B cell (primary cell): ENCODE measurements around the gene PPP2R5A. TPM values are rescaled to one million over a fixed set of nuclear protein-coding genes. Genes with fewer than 3 reads are reported as not detected.
"Not testable (repeated sequence)": the region's sequence is repeated elsewhere in the genome, so short reads cannot be mapped to it uniquely, and the experiment has no call there.

Experiments used
- ATAC-seq: fragments of 200-7000 bp; cut with Tn5 transposase; one replicate; pipeline ENCODE4 v1.10.0; 2021; ENCODE audit warnings: low read depth, mild to moderate bottlenecking, moderate number of reproducible peaks, moderate library complexity
- CTCF ChIA-PET: fragments of 350-600 bp; sonication (Branson Sonifier 250); formaldehyde crosslinking; loops from one replicate; lab custom pipeline; 2021; ENCODE audit warnings: antibody characterized with exemption, inconsistent platforms; lab: Charles Lee
- POLR2A ChIA-PET: fragments of 350-600 bp; sonication (Branson Sonifier 250); formaldehyde crosslinking; loops from one replicate; lab custom pipeline; 2021; ENCODE audit warnings: antibody characterized with exemption; lab: Charles Lee
- DNase-seq: peaks from one replicate; pipeline ENCODE4 v3.0.0; 2013
- H2AFZ ChIP-seq: 2 replicates; pipeline ENCODE4 v1.6.1; 2012; ENCODE audit warnings: mild to moderate bottlenecking, low read depth, low read length; ENCODE audit not compliant: insufficient read depth, poor library complexity, severe bottlenecking
- H3K27ac ChIP-seq, 2 donors: 1 replicate in 1 of 2; 2 replicates in 1 of 2; pipeline ENCODE4 v1.5.1; 2012 to 2013; ENCODE audit warnings: low read length in 2 of 2, mild to moderate bottlenecking in 2 of 2, moderate library complexity in 1 of 2
- H3K27me3 ChIP-seq, 4 experiments: fragments of 200-600 bp in 1 of 4; sonication (generic) in 1 of 4; replicated peaks in 1 of 4; 1 replicate in 2 of 4; 2 replicates in 2 of 4; pipeline versions ENCODE4 v1.6.1 to v1.7.0; 2013 to 2016; ENCODE audit warnings: low read length in 3 of 4, mild to moderate bottlenecking in 2 of 4, mixed read lengths in 1 of 4, moderate library complexity in 1 of 4; ENCODE audit not compliant: insufficient read depth in 4 of 4, control insufficient read depth in 3 of 4; ENCODE audit errors: control extremely low read depth in 1 of 4
- H3K36me3 ChIP-seq, 2 experiments: replicated peaks in 1 of 2; 1 replicate in 1 of 2; 2 replicates in 1 of 2; pipeline versions ENCODE4 v1.6.1 to v1.7.1; 2013; ENCODE audit warnings: low read length in 1 of 2; ENCODE audit not compliant: insufficient read depth in 2 of 2, control insufficient read depth in 1 of 2; ENCODE audit errors: control extremely low read depth in 1 of 2, extremely low read depth in 1 of 2
- H3K4me1 ChIP-seq, 2 donors: fragments of 200-600 bp in 1 of 2; sonication (generic) in 1 of 2; 1 replicate in 1 of 2; 2 replicates in 1 of 2; pipeline versions ENCODE4 v1.5.1 to v1.6.1; 2013 to 2017; ENCODE audit warnings: low read length in 2 of 2; ENCODE audit not compliant: control insufficient read depth in 2 of 2, insufficient read depth in 2 of 2
- H3K4me2 ChIP-seq: replicated peaks from 2 replicates; pipeline ENCODE3; 2012; ENCODE audit warnings: mild to moderate bottlenecking, low read depth, low read length; ENCODE audit not compliant: poor library complexity, severe bottlenecking
- H3K4me3 ChIP-seq, 5 experiments: fragments of 200-600 bp in 1 of 5; sonication (generic) in 1 of 5; 1 replicate in 3 of 5; 2 replicates in 2 of 5; pipeline versions ENCODE4 v1.5.1 to v1.7.0; 2011 to 2016; ENCODE audit warnings: low read length in 4 of 5, mild to moderate bottlenecking in 4 of 5, low read depth in 2 of 5, control low read depth in 1 of 5, moderate library complexity in 1 of 5; ENCODE audit not compliant: insufficient read depth in 1 of 5; ENCODE audit errors: control extremely low read depth in 1 of 5, extremely low read depth in 1 of 5
- H3K79me2 ChIP-seq: fragments of 200-600 bp; sonication (generic); one replicate; pipeline ENCODE4 v1.6.0; 2016; ENCODE audit warnings: low read length; ENCODE audit not compliant: control insufficient read depth, insufficient read depth
- H3K9ac ChIP-seq: fragments of 200-600 bp; sonication (generic); 2 replicates; pipeline ENCODE4 v1.6.1; 2017; ENCODE audit warnings: mild to moderate bottlenecking, low read length, moderate library complexity
- H3K9me3 ChIP-seq, 3 donors: one replicate each; pipeline versions ENCODE4 v1.6.1 to v1.7.1; 2013; ENCODE audit warnings: low read length in 2 of 3; ENCODE audit not compliant: control insufficient read depth in 2 of 3, insufficient read depth in 1 of 3; ENCODE audit errors: control extremely low read depth in 1 of 3
- H4K20me1 ChIP-seq: 2 replicates; pipeline ENCODE4 v1.6.0; 2012; ENCODE audit warnings: mild to moderate bottlenecking, low read length; ENCODE audit not compliant: insufficient read depth, control insufficient read depth, poor library complexity, severe bottlenecking
- H3K27ac Mint-ChIP-seq: one replicate; pipeline ENCODE4 v1.8.0; 2021; ENCODE audit warnings: mixed read lengths
- H3K27me3 Mint-ChIP-seq: one replicate; pipeline ENCODE4 v1.8.0; 2021; ENCODE audit warnings: mixed read lengths
- H3K4me1 Mint-ChIP-seq: one replicate; pipeline ENCODE4 v1.8.0; 2021; ENCODE audit warnings: mixed read lengths
- H3K4me3 Mint-ChIP-seq: one replicate; pipeline ENCODE4 v1.8.0; 2021; ENCODE audit warnings: mixed read lengths
- H3K9me3 Mint-ChIP-seq: one replicate; pipeline ENCODE4 v1.8.0; 2022; ENCODE audit warnings: mixed read lengths; ENCODE audit not compliant: insufficient read depth
- CTCF ChIP-seq: fragments of 200-600 bp; IDR thresholded peaks from one replicate; pipeline ENCODE4 v1.8.0; 2022; ENCODE audit warnings: antibody characterized with exemption, mild to moderate bottlenecking
- EZH2 ChIP-seq: IDR thresholded peaks from 2 replicates; pipeline ENCODE4 v1.6.1; 2012; ENCODE audit warnings: borderline replicate concordance, low read depth, mild to moderate bottlenecking, moderate library complexity, low read length; ENCODE audit not compliant: insufficient read depth, poor library complexity, severe bottlenecking
- WGBS: methylation state at CpG from one replicate; pipeline ENCODE4 v1.1.5; 2013; ENCODE audit warnings: missing lambda C conversion rate; ENCODE audit not compliant: insufficient coverage; 5-methylcytosine and 5-hydroxymethylcytosine counted together
- intact Hi-C: fragments of 100-400 bp; cut with micrococcal nuclease; formaldehyde crosslinking; loops from one replicate; pipeline ENCODE4 v1.10.0; 2022
- polyA plus RNA-seq: library from polyadenylated mRNA; depleted of rRNA; stranded (reverse); fragments of >200 nt; gene quantifications from 2 replicates; pipeline ENCODE4 v1.2.3, GENCODE V29; 2012
- total RNA-seq, 2 donors: library from RNA; stranded (reverse); fragments of 120-200 nt in 1 of 2; gene quantifications; 1 replicate in 1 of 2; 2 replicates in 1 of 2; pipeline versions ENCODE4 v1.2.3 to v1.2.4, GENCODE V29; 2013 to 2022

The PPP2R5A gene
- total and polyA plus RNA-seq, 2 donors (not counting 1 experiment from before 2014, with no cell fraction given), result 22.4 to 43.4 TPM

- no peak for TF ChIP-seq CTCF
- no peak for TF ChIP-seq EZH2
- Mint-ChIP-seq H3K4me1 (peaks cover 22% of the 10 kb centered on the region), H3K27ac (no peak overlapping the region), H3K4me3 (no peak overlapping the region), H3K27me3 (no peaks in the 10 kb centered on the region), H3K9me3 (no peaks in the 10 kb centered on the region)
- Histone ChIP-seq H2AFZ (no peak overlapping the region), H4K20me1 (peaks cover 50% of the 10 kb centered on the region), H3K4me3 (no peak overlapping the region), H3K9me3 (no peaks in the 10 kb centered on the region), H3K9ac (no peak overlapping the region), H3K79me2 (peaks cover 74% of the 10 kb centered on the region), H3K36me3 (peaks cover 0 to 3% of the 10 kb centered on the region in 2 experiments), H3K4me2 (no peak overlapping the region), H3K4me1 (peaks cover 0 to 3% of the 10 kb centered on the region in 2 donors), H3K27me3 (no peaks in the 10 kb centered on the region), H3K27ac (no peak overlapping the region)
- CTCF ChIA-PET, result interaction anchor here (0.6 to 0.7 kb wide), 2 partner anchors 141 to 529 kb away, joined by 3 to 6 read pairs; no protein-coding TSS in a partner anchor
- WGBS, result 100% methylated on average over 1 of the region's 2 CpGs
- POLR2A ChIA-PET, result no interaction called here
- DNase-seq (no peak), ATAC-seq (no peak)
- intact Hi-C loops, result no loop called here
These were observed 32.7 kb downstream of the PPP2R5A start for GRCh38 chr1:212317916-212318315.

GRCh38 chr1:212321031-212321430 is 35.8 kb downstream of the PPP2R5A start:
- H3K4me1 ChIP-seq, DNase-seq, H3K27ac ChIP-seq, intact Hi-C loops, H3K4me2 ChIP-seq, H3K4me3 Mint-ChIP-seq, H3K4me3 ChIP-seq, H3K36me3 ChIP-seq, CTCF ChIA-PET, ATAC-seq, H3K27me3 Mint-ChIP-seq, H3K27ac Mint-ChIP-seq, H3K9ac ChIP-seq, POLR2A ChIA-PET, H3K27me3 ChIP-seq, H3K9me3 Mint-ChIP-seq, H3K9me3 ChIP-seq, H2AFZ ChIP-seq: not testable (repeated sequence)
- no CpG with 5 or more reads among the region's 34 CpGs for WGBS
- Histone ChIP-seq H3K79me2 (peaks cover 63% of the 10 kb centered on the region), H4K20me1 (peaks cover 57% of the 10 kb centered on the region)
- H3K4me1 Mint-ChIP-seq, result peaks cover 26% of the 10 kb centered on the region
